ENCODE measurements around the gene BACH2. TPM values are rescaled to one million over a fixed set of nuclear protein-coding genes. Genes with fewer than 3 reads are reported as not detected.

BACH2 gene
- total RNA-seq, 1 donor from 2014 or later: 7.8 TPM

- H3K36me3 Mint-ChIP-seq (ENCODE audit: low read depth): peaks cover 2% of the 10 kb centered on the region
- H3K27ac Mint-ChIP-seq (ENCODE audit: unreplicated experiment): no peak overlapping the region
- DNase-seq (ENCODE audit: low spot score): no peak
- TF ChIP-seq CTCF (IDR thresholded peaks at IDR 0.05): no peak
- H3K27me3 Mint-ChIP-seq (ENCODE audit: low read depth): peaks cover 3% of the 10 kb centered on the region
- H3K9me3 Mint-ChIP-seq (ENCODE audit: low read depth): no peaks in the 10 kb centered on the region
- peaks cover 7% of the 10 kb centered on the region for H3K4me1 Mint-ChIP-seq (ENCODE audit: low read depth)
- no peak overlapping the region for H3K4me3 Mint-ChIP-seq (ENCODE audit: unreplicated experiment)
These were observed 216.8 kb downstream of the BACH2 start for GRCh38 chr6:90079560-90080490.

GRCh38 chr6:90078513-90079289 is 217.9 kb downstream of the BACH2 start:
- no peak overlapping the region for H3K27ac Mint-ChIP-seq (ENCODE audit: unreplicated experiment)
- no peaks in the 10 kb centered on the region for H3K9me3 Mint-ChIP-seq (ENCODE audit: low read depth)
- H3K36me3 Mint-ChIP-seq (ENCODE audit: low read depth): peaks cover 2% of the 10 kb centered on the region
- H3K4me3 Mint-ChIP-seq (ENCODE audit: unreplicated experiment): no peak overlapping the region
- peaks cover 7% of the 10 kb centered on the region for H3K4me1 Mint-ChIP-seq (ENCODE audit: low read depth)
- no peak for TF ChIP-seq CTCF (IDR thresholded peaks at IDR 0.05)
- peaks cover 3% of the 10 kb centered on the region for H3K27me3 Mint-ChIP-seq (ENCODE audit: low read depth)
- DNase-seq (ENCODE audit: low spot score): no peak

GRCh38 chr6:90076511-90077415 is 219.9 kb downstream of the BACH2 start:
- H3K9me3 Mint-ChIP-seq (ENCODE audit: low read depth): no peaks in the 10 kb centered on the region
- no peak overlapping the region for H3K4me3 Mint-ChIP-seq (ENCODE audit: unreplicated experiment)
- H3K27me3 Mint-ChIP-seq (ENCODE audit: low read depth): peaks cover 3% of the 10 kb centered on the region
- H3K36me3 Mint-ChIP-seq (ENCODE audit: low read depth): peaks cover 2% of the 10 kb centered on the region
- no peak for DNase-seq (ENCODE audit: low spot score)
- peaks cover 7% of the 10 kb centered on the region for H3K4me1 Mint-ChIP-seq (ENCODE audit: low read depth)
- TF ChIP-seq CTCF (IDR thresholded peaks at IDR 0.05): no peak
- no peak overlapping the region for H3K27ac Mint-ChIP-seq (ENCODE audit: unreplicated experiment)

- peaks cover 5% of the 10 kb centered on the region for H3K4me1 Mint-ChIP-seq (ENCODE audit: low read depth)
- H3K4me3 Mint-ChIP-seq (ENCODE audit: unreplicated experiment): no peak overlapping the region
- H3K27me3 Mint-ChIP-seq (ENCODE audit: low read depth): peaks cover 3% of the 10 kb centered on the region
- H3K27ac Mint-ChIP-seq (ENCODE audit: unreplicated experiment): no peak overlapping the region
- no peaks in the 10 kb centered on the region for H3K9me3 Mint-ChIP-seq (ENCODE audit: low read depth)
- peaks cover 2% of the 10 kb centered on the region for H3K36me3 Mint-ChIP-seq (ENCODE audit: low read depth)
- no peak for TF ChIP-seq CTCF (IDR thresholded peaks at IDR 0.05)
- DNase-seq (ENCODE audit: low spot score): no peak
These were observed 222.3 kb downstream of the BACH2 start for GRCh38 chr6:90074161-90074850.

Measured in chondrocyte (in vitro differentiated cells).